IPS-11a (cell line): Measurements from ENCODE around the gene ARID4B.
"Not testable (repeated sequence)": the region's sequence is repeated elsewhere in the genome, so short reads cannot be mapped to it uniquely, and the experiment has no call there.

ENCODE experiments used
- H3K4me3 ChIP-seq: one replicate; pipeline ENCODE4 v1.5.1; 2013; ENCODE audit warnings: low read depth, low read length, control low read depth

The ARID4B gene

DNA sequence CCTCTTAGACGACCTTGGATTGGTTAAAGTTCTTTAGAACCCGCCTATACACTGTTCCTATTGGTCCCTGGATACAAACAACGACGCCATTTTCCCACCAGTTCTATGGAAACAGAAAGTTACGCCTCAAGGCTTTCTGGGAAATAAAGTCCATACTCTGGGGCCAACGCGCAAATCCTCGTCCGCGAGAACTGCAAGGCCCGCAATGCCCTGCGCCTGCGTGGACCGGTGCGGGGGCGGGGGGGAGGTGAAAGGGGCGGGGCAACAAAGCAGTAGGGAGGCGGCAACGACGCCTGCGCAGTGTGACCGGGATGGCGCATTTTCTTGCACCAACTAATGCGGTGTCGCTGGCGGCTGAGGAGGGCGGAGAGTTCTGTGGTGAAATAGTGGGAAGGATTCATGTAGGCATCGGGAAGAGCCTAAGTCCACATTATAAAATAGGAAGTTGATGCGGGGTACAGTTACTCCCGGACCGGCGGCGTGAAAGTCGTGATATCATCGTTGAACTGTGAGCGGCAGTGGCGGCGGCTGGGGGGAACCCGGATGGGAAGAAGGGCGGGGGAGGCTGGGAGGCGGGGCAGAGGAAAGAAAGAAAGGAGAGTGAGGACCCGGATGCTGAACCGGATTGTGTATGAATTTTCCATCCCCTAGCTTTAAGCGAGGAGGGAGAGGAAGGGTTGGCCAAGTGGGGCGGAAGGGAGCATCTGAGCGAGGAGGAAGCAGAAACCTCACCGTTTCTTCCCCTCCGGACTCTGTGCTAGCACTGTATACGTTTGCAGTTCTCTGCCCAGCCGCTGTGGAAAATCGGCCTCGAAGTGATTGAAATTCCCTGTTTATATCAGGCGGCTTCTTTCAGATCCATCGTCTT, 526 bp upstream of the ARID4B start, which contains the start of gene GGPS1:
Gene GGPS1, plus strand, starts transcription at position 300 of the 868 bp plus-strand sequence. CDS start 6,695 bp downstream, outside the sequence.
- H3K4me3 ChIP-seq: peak within 1 kb of the TSS; percentile 95

DNA sequence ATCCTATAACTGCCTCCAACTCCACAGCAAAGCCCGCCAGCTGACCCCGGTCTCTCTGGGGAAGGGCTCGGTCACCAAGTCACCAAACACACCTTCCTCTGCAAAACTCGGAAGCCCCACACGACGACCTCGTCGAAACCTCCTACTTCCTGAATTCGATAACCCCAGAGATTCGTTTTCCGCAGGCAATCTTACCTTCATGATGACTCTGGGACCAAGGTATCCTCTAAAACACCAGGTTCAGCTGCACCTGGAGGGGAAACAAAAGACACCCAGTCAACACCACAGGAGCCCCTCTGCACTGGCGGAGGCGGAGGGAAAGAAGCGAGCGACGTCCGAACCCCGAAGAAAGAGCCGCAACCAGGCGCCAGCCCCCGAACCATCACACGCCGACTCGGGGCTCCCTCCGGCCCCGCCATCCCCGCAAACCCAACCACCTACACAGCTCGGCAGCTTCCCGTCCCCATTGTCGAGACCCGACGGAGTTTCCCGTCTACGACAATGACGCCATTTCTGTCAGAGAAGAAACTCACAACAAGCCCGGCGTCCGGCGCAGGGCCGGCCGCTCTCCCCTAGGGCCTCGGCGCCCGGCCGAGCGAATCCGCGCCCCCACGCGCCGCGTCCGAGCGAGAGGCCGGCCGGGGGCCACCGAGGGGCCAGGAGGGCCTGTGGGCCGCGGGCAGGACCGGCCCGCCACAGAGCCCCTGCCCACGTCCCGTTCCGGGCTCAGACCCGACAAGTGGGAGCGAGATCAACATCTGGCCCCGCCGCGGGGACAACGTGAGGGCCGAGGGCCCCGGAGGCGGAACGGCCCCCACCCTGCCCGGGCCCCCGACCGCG, 1.0 kb downstream of the ARID4B start:
- H3K4me3 ChIP-seq: peak overlapping the region; percentile 89

DNA sequence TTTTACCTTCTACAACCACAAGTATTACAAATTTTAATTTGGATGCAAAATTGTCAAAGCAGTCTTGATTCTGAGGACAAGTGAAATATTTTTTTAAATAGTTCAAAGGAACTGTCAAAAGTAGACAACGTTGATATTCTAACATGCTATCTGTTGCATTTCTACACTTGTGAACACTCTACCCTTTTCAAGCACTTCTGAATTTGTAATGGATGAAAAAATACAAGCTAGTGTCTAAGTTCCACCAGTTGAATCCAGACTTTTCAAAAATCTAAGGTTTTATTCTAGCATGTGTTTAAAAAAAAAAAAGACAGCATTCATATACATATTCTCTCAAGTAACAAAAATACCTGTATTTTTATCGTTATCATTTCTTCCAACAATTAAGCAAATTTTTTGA, 2.1 kb downstream of the ARID4B start:
- peak overlapping the region; percentile 89 for H3K4me3 ChIP-seq

- no peak overlapping the region for H3K4me3 ChIP-seq
Measured at GRCh38 chr1:235325139-235325538, 2.8 kb downstream of the ARID4B start.

- no peak overlapping the region for H3K4me3 ChIP-seq
Measured at GRCh38 chr1:235324296-235324695, 3.7 kb downstream of the ARID4B start.

- H3K4me3 ChIP-seq: no peak overlapping the region
Measured at GRCh38 chr1:235320521-235321179, 7.3 kb downstream of the ARID4B start.

GRCh38 chr1:235319255-235319654, 8.7 kb downstream of the ARID4B start:
- H3K4me3 ChIP-seq: no peak overlapping the region

DNA sequence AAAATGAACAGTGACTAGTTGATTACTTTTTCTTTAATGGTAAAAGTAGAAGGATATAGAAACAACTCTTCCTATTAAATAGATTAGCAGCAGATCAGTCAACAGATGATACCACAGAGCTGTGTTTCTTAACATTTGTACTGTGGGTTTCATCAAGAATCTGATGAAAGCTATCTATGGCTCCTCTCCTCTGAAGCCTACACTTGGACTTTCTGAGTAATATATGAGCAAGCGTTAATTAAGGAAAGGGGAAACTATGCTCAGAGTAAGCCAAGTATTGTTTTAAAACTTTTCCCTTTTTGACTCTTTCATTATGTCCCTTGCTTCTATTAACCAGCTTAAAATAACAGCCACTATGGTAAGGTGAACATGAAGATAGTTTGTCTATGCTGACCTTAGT, 10.8 kb downstream of the ARID4B start:
- H3K4me3 ChIP-seq: no peak overlapping the region

DNA sequence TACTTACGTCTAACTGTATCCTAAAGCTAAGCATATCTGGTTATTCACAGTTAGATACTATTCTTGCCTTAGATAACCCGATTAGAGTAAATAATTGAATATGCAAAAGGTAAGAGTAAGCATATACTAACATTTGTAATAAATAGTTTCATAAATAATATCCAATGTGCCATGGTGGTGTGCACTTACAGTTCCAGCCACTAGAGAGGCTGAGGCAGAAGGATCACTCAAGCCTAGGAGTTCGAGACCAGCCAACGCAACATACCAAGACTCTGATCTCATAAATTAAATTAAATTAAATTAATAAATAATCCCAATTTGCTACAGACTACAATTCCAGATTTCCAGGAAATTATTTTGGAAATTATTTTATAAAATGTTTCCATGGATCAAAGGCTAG, 12.2 kb downstream of the ARID4B start:
- no peak overlapping the region for H3K4me3 ChIP-seq

DNA sequence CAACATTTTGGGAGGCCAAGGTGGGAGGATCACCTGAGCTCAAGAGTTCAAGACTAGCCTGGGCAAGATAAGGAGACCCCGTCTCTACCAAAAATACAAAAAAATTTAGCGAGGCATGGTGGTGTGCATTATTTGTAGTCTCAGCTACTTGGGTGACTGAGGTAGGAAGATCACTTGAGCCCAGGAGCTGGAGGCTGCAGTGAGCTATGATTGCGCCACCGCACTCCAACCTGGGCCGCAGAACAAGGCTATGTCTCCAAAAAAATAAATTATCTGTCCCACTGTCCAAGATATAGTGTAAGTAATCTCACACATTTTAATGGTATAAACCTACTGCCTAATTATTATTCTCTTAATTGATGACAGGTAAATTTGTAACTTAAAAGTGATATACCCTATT, 12.8 kb downstream of the ARID4B start:
- no peak overlapping the region for H3K4me3 ChIP-seq

DNA sequence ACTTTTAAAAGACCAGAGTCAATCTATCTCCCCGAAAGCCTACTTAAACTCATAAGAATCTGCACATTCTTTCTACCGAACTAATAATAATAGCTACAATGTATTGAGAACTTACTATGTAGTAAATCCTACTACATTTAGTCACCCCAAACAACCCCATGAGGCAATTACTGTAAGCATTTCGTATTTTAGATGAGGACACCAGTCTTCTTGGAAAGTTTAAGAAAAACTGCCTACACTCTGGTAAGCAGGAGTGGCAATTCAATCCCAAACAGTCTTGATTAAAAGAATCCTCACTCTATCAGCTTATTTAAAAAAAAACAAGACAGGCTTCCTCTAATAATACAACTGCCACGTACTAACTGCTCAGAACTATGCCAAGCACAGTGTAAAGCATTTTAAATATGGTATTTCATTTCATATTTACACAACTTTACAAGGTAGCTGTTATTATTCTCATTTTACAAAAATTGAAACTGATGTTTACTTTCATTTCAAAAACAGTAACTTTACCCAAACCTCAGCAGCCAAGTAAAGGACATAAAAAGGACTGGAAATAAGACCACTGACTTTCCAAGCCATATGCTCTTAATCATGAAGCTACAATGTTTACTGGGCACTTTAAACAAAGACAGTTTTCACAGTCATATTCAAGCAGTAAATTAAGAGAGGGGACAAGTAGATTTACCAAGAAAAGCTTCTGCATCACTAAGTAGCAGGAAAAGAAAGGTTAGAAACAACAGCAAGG, 13.9 kb downstream of the ARID4B start:
- H3K4me3 ChIP-seq: no peak overlapping the region

DNA sequence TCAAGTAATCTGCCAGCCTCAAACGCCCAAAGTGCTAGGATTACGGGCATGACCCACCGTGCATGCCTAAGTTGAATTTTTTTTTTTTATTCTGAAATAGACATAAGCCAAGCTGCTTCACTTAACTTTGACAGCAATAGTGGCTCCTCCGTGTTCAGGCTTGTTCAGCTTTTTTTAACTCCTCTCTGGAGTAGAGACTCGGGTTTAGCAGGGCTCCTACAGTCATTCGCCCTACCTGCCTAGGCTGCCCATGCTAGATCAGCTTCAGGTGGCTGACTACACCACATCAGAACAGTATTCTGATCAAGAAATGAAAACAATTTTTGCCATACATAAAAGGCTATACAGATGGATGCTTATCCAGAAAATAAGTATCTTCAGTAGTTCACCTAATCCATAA, 14.7 kb downstream of the ARID4B start:
- H3K4me3 ChIP-seq: no peak overlapping the region

GRCh38 chr1:235309206-235309605, 18.8 kb downstream of the ARID4B start:
- H3K4me3 ChIP-seq: not testable (repeated sequence)

DNA sequence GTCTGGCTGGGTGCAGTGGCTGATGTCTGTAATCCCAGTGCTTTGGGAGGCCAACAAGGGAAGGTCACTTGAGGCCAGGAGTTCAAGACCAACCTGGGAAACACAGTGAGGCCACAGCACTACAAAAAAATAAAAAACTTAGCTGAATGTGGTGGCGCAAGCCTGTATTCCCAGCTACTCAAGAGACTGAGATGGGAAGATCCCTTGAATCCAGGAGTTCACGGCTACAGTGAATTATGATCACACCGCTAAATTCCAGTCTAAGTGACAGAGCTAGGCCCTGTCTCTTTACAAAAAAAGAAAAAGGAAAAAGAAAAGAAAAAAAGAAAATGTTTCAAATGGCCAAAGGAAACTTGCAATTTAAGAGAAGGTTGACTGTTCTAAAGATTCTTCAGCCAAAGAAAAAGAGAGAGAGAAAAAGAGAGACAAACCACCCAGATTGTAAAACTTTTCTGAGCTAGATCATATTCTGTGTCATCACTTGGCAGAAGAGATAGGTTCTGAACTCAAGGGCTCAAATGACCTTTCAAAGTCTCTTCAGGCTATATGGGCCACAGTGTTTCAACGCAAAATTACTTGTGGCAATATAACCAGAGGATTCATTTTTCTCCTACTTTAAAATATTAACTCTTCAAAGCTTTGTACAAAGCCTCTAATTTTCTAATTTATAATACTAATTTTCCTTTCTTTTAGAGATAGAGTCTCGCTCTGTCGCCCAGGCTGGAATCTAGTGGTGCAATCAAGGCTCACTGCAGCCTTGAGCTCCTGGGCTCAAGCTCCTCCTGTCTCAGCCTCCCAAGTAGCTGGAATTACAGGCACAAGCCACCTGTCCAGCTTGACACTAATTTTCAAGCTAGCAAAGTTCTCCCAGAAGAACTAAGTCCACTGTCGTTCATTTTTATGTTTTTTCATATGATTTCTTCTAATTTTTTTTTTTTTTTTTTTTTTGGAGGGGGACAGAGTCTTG, 20.5 kb downstream of the ARID4B start:
- H3K4me3 ChIP-seq: no peak overlapping the region

GRCh38 chr1:235304549-235305451, 23.2 kb downstream of the ARID4B start:
- no peak overlapping the region for H3K4me3 ChIP-seq

DNA sequence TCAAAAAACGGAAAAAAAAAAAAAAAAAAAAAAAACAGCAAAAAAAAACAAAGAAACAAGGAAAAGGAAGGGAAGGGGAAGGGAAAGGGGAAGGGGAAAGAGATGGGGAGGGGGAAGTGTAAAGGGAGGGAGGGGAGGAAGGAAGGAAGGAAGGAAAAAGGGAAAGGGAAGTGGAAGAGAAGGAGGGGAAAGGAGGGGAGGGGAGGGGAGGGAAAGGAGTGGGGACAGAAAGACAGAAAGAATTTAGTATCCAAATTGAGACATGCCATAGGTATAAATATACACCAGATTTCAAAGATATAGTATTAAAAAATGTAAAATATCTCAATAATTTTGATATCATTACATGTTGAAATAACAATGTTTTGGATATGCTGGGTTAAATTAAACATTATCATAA, 25.8 kb downstream of the ARID4B start:
- H3K4me3 ChIP-seq: no peak overlapping the region

DNA sequence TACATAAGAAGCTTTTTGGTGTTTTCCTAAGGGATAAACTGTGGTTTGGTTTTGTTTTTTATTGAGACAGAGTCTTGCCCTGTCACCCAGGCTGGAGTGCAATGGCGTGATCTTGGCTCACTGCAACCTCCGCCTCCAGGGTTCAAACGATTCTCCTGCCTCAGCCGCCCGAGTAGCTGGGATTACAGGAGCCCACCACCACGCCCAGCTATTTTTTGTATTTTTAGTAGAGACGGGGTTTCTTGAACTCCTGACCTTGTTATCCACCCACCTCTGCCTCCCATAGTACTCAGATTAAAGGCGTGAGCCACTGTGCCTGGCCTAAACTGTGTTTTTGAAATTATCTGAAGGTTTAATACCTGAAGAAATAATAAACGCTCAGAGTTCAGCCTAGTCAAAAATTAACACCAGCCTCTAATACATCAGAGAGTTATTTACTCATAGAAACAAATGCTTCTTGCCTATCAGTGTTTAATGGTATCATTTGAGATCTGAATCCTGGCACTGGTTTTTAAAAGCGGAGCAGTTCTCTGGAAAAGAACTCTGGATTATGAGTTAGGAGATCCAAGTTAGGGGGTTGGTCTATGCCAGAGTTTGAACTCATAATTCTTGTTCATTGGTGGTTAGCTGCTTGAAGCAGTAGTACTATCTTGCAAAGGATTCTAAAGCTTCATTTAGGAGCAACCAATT, 28.7 kb downstream of the ARID4B start:
- H3K4me3 ChIP-seq: no peak overlapping the region

GRCh38 chr1:235298758-235299157, 29.2 kb downstream of the ARID4B start:
- no peak overlapping the region for H3K4me3 ChIP-seq
